Measurements from ENCODE around the gene NR2C1. TPM values are rescaled to one million over a fixed set of nuclear protein-coding genes. Genes with fewer than 3 reads are reported as not detected.

NR2C1 gene
- total RNA-seq, 1 experiment from 2014 or later = 33.7 TPM

- POLR2A ChIA-PET = interaction anchor here (1.1 kb wide), 1 partner anchor 10 kb away, joined by 4 read pairs; no protein-coding TSS in a partner anchor
- Histone ChIP-seq H3K79me2 (ENCODE audit: insufficient read depth, low read length) (no peaks in the 10 kb centered on the region), H2AFZ (ENCODE audit: low read depth, low read length, poor library complexity, severe bottlenecking) (no peak overlapping the region), H3K9ac (ENCODE audit: low read length) (no peak overlapping the region), H3K9me3 (ENCODE audit: control insufficient read depth in 1 of 2, insufficient read depth in 1 of 2, low read depth in 1 of 2, low read length in 2 of 2) (no peaks in the 10 kb centered on the region), H3K27me3 (ENCODE audit: insufficient read depth, low read length) (no peaks in the 10 kb centered on the region), H3K27ac (ENCODE audit: low read depth, low read length) (no peak overlapping the region), H3K36me3 (ENCODE audit: control insufficient read depth in 1 of 2, insufficient read depth in 2 of 2, low read length in 2 of 2) (peaks cover 0 to 11% of the 10 kb centered on the region in 2 experiments; a peak in 1 of 4 replicates), H3K9me2 (ENCODE audit: insufficient read depth) (no peaks in the 10 kb centered on the region), H3K4me2 (ENCODE audit: low read length) (no peak overlapping the region), H4K20me1 (ENCODE audit: insufficient read depth) (no peaks in the 10 kb centered on the region), H3K4me1 (ENCODE audit: control insufficient read depth in 1 of 2, insufficient read depth in 2 of 2, low read length in 2 of 2) (peaks cover 9 to 49% of the 10 kb centered on the region in 2 experiments), H3K4me3 (replicated peaks in 1 of 2; ENCODE audit: low read depth in 1 of 2, low read length in 2 of 2) (no peak overlapping the region)
- ATAC-seq (no peak), DNase-seq (ENCODE audit: low read depth, low spot score) (no peak)
- no TSS peak for BruUV-seq (replicated peaks)
- CTCF ChIA-PET = no interaction called here
- intact Hi-C loops (cut with micrococcal nuclease) = loop anchor here (5.0 to 10.0 kb wide), 2 partner anchors 87 to 570 kb away; no protein-coding TSS in a partner anchor
- RAD21 ChIA-PET (ENCODE audit: low non-redundant PET in 1 of 2, low total read pairs in 2 of 2, uncharacterized antibody in 2 of 2, unreplicated experiment in 2 of 2) = no interaction called here
- TF ChIP-seq JUND (IDR thresholded peaks at IDR 0.05) (no peak), CTCF (IDR thresholded peaks at IDR 0.05 in 2 of 3, conservative IDR thresholded peaks at IDR 0.05 in 1 of 3; ENCODE audit: borderline replicate concordance in 1 of 3, insufficient read depth in 1 of 3, low read depth in 2 of 3, low read length in 2 of 3) (no peak), ZFX (IDR thresholded peaks at IDR 0.05) (no peak), SIN3A (IDR thresholded peaks at IDR 0.05; ENCODE audit: low read depth) (no peak), FOSL1 (IDR thresholded peaks at IDR 0.05; ENCODE audit: low read depth) (no peak), MAX (IDR thresholded peaks at IDR 0.05) (no peak), EGR1 (IDR thresholded peaks at IDR 0.05; ENCODE audit: low read depth) (no peak), TCF7L2 (IDR thresholded peaks at IDR 0.05; ENCODE audit: borderline replicate concordance, extremely low read depth, insufficient read depth, insufficient read length) (no peak)
Measured at GRCh38 chr12:95114766-95115405, 41.5 kb upstream of the NR2C1 start.
